Spleen (tissue), 11 donors: ENCODE data around the gene ZNF75A. TPM values are rescaled to one million over a fixed set of nuclear protein-coding genes. Genes with fewer than 3 reads are reported as not detected.
A peak's percentile ranks its signal among the peaks of the same experiment; 100 is the strongest.

ENCODE experiments used
- DNase-seq: peaks from one replicate; pipeline ENCODE4 v3.0.0-alpha.2; 2020
- H3K27ac ChIP-seq, 8 donors: fragments of 200-600 bp; sonication (generic) in 7 of 8; 1 replicate in 4 of 8; 2 replicates in 4 of 8; pipeline versions ENCODE4 v1.5.0 to v1.8.0; 2016 to 2021; ENCODE audit warnings: inconsistent platforms in 4 of 8, mild to moderate bottlenecking in 4 of 8, moderate library complexity in 1 of 8
- H3K27me3 ChIP-seq, 7 donors: fragments of 200-600 bp; sonication (generic) in 6 of 7; replicated peaks in 1 of 7; 1 replicate in 4 of 7; 2 replicates in 3 of 7; pipeline versions ENCODE4 v1.5.0 to v1.8.0; 2016 to 2021; ENCODE audit warnings: inconsistent platforms in 3 of 7, mild to moderate bottlenecking in 1 of 7
- H3K36me3 ChIP-seq, 6 donors: fragments of 200-600 bp; sonication (generic) in 5 of 6; 1 replicate in 4 of 6; 2 replicates in 2 of 6; pipeline versions ENCODE4 v1.5.0 to v1.8.0; 2016 to 2021; ENCODE audit warnings: inconsistent platforms in 2 of 6
- H3K4me1 ChIP-seq, 6 donors: fragments of 200-600 bp; sonication (generic) in 5 of 6; 1 replicate in 3 of 6; 2 replicates in 3 of 6; pipeline versions ENCODE4 v1.5.0 to v1.8.0; 2016 to 2021; ENCODE audit warnings: inconsistent platforms in 3 of 6
- H3K4me3 ChIP-seq, 8 donors: fragments of 200-600 bp; sonication (generic) in 7 of 8; 1 replicate in 4 of 8; 2 replicates in 4 of 8; pipeline versions ENCODE4 v1.5.0 to v1.8.0; 2016 to 2021; ENCODE audit warnings: inconsistent platforms in 4 of 8, mild to moderate bottlenecking in 4 of 8, moderate library complexity in 2 of 8
- H3K9me3 ChIP-seq, 8 donors: fragments of 200-600 bp; sonication (generic) in 7 of 8; 1 replicate in 4 of 8; 2 replicates in 4 of 8; pipeline versions ENCODE4 v1.5.0 to v1.8.0; 2016 to 2021; ENCODE audit warnings: inconsistent platforms in 4 of 8
- CTCF ChIP-seq, 11 experiments: fragments of 200-600 bp in 7 of 11; fragments of 450-650 bp in 4 of 11; sonication (generic) in 4 of 11; IDR thresholded peaks in 8 of 11; conservative IDR thresholded peaks in 3 of 11; 1 replicate in 7 of 11; 2 replicates in 4 of 11; pipeline versions ENCODE4 v1.4.0 to v1.8.0; 2016 to 2021; ENCODE audit warnings: antibody characterized with exemption in 11 of 11, inconsistent platforms in 4 of 11, mild to moderate bottlenecking in 1 of 11
- POLR2A ChIP-seq, 3 donors: fragments of 450-650 bp; IDR thresholded peaks; one replicate each; pipeline ENCODE4 v1.5.1; 2017; ENCODE audit warnings: antibody characterized with exemption in 3 of 3, mild to moderate bottlenecking in 1 of 3
- POLR2AphosphoS5 ChIP-seq, 3 donors: sonication (generic); formaldehyde crosslinking; IDR thresholded peaks; one replicate each; pipeline ENCODE4 v1.5.1; 2017; ENCODE audit warnings: antibody characterized with exemption in 3 of 3
- WGBS, 5 donors: extraction: QIAGEN DNeasy Blood & Tissue Kit in 3 of 5; methylation state at CpG; one replicate each; pipeline versions ENCODE4 v1.1.5 to v1.1.7; 2013 to 2018; 5-methylcytosine and 5-hydroxymethylcytosine counted together
- intact Hi-C: fragments of 100-400 bp; cut with DNase I; formaldehyde crosslinking; loops from one replicate; pipeline ENCODE4 v1.15.0; 2023; ENCODE audit warnings: low total_unique reads
- polyA plus RNA-seq, 3 donors: library from polyadenylated mRNA; stranded (reverse); fragments of 200-250 nt; gene quantifications; one replicate each; pipeline ENCODE4 v1.2.1, GENCODE V29; 2013
- total RNA-seq, 7 donors: library from RNA; depleted of rRNA in 3 of 7; stranded (reverse); fragments of >200 nt in 3 of 7; fragmentation: NEBNext Ultra II Directional in 4 of 7; extraction: Animal tissue kit (Norgen Biotek cat#: 25700) in 4 of 7; gene quantifications; one replicate each; pipeline versions ENCODE4 v1.1.0 to v1.2.1, GENCODE V29; 2016 to 2021
- donor health status: healthy with polysubstance abuse.
- donor health status: DM: no; HTN: no; CAD: no; lungs with moderate emphysema.
- donor health status: DM: no; HTN: no; CAD: no.
- donor health status: Bipolar disorder and iron deficiency.
- donor health status: healthy.
- donor health status: DM: no; HTN: no; CAD: no.
- donor health status: DM: yes; HTN: yes; CAD: no.

Gene ZNF75A
- total and polyA plus RNA-seq, 10 donors = 17.1 to 48.2 (median 33.7) TPM

GRCh38 chr16:3282730-3283542 is 22.4 kb upstream of the ZNF75A start, which contains the start of gene ZNF263:
Gene ZNF263 (plus strand): TSS chr16:3283491. CDS start chr16:3283819, 328 bp downstream.
- peaks cover 0 to 35% (median 28%) of the 10 kb centered on the region in 6 donors for H3K36me3 ChIP-seq
- H3K27me3 ChIP-seq = no peaks in the 10 kb centered on the region
- peak; percentile 89 to 93 (median 91) for TF ChIP-seq POLR2AphosphoS5 (IDR thresholded peaks at IDR 0.05)
- TF ChIP-seq POLR2A (IDR thresholded peaks at IDR 0.05) = peak in 2 of 3 donors; percentile 4 to 36
- TF ChIP-seq CTCF (IDR thresholded peaks at IDR 0.05 in 8 of 11, conservative IDR thresholded peaks at IDR 0.05 in 3 of 11) = peak in 4 of 11 experiments; percentile 9 to 19 (median 14)
- DNase-seq = peak; percentile 97
- H3K4me1 ChIP-seq = peaks cover 17 to 46% (median 37%) of the 10 kb centered on the region in 6 donors
- H3K9me3 ChIP-seq = peaks cover 0 to 34% (median 24%) of the 10 kb centered on the region in 8 donors
- intact Hi-C loops = loop anchor here (10.0 kb wide), 1 partner anchor 222 kb away; the partner anchor contains the start of gene CLUAP1
- WGBS, 5 donors = 0 to 1% (median 0%) methylated on average over 40 to 72 of the region's 72 CpGs
- H3K4me3 ChIP-seq = peak within 1 kb of the TSS; percentile 77 to 99 (median 96)
- H3K27ac ChIP-seq = peak within 1 kb of the TSS; percentile 97 to 100 (median 100)

GRCh38 chr16:3283543-3284447 is 21.5 kb upstream of the ZNF75A start:
- TF ChIP-seq CTCF (IDR thresholded peaks at IDR 0.05 in 8 of 11, conservative IDR thresholded peaks at IDR 0.05 in 3 of 11) (no peak), POLR2A (IDR thresholded peaks at IDR 0.05) (no peak), POLR2AphosphoS5 (IDR thresholded peaks at IDR 0.05) (no peak)
- Histone ChIP-seq H3K36me3 (peaks cover 5 to 44% (median 35%) of the 10 kb centered on the region in 6 donors), H3K27ac (peak overlapping the region; percentile 97 to 100 (median 100)), H3K4me1 (peaks cover 17 to 46% (median 37%) of the 10 kb centered on the region in 6 donors), H3K27me3 (no peaks in the 10 kb centered on the region), H3K4me3 (peak overlapping the region; percentile 77 to 99 (median 96)), H3K9me3 (peaks cover 0 to 42% (median 33%) of the 10 kb centered on the region in 8 donors)
- intact Hi-C loops = loop anchor here (10.0 kb wide), 1 partner anchor 221 kb away; the partner anchor contains the start of gene CLUAP1
- DNase-seq = no peak
- WGBS, 5 donors = 6 to 35% (median 9%) methylated on average over 12 to 56 of the region's 56 CpGs

- no peak overlapping the region for H3K27ac ChIP-seq
- no peak for DNase-seq
- TF ChIP-seq POLR2A (IDR thresholded peaks at IDR 0.05) = no peak
- TF ChIP-seq CTCF (IDR thresholded peaks at IDR 0.05 in 8 of 11, conservative IDR thresholded peaks at IDR 0.05 in 3 of 11) = no peak
- TF ChIP-seq POLR2AphosphoS5 (IDR thresholded peaks at IDR 0.05) = no peak
- no peaks in the 10 kb centered on the region for H3K27me3 ChIP-seq
- H3K4me1 ChIP-seq = peaks cover 17 to 46% (median 37%) of the 10 kb centered on the region in 6 donors
- 89 to 97% (median 91%) methylated on average over 6 of the region's 6 CpGs for WGBS, 5 donors
- intact Hi-C loops = loop anchor here (10.0 kb wide), 1 partner anchor 220 kb away; the partner anchor contains the start of gene CLUAP1
- peaks cover 17 to 57% (median 49%) of the 10 kb centered on the region in 6 donors for H3K36me3 ChIP-seq
- H3K4me3 ChIP-seq = peak overlapping the region in 5 of 8 donors; percentile 79 to 97 (median 95)
- peaks cover 6 to 56% (median 46%) of the 10 kb centered on the region in 8 donors for H3K9me3 ChIP-seq
Measured at GRCh38 chr16:3285131-3285530, 20.2 kb upstream of the ZNF75A start.
